Effector memory CD4-positive, alpha-beta T cell (primary cell): ENCODE results near the gene PRKCE.

Experiments used
- DNase-seq, 3 donors: peaks; one replicate each; pipeline ENCODE4 v3.0.0-alpha.2; 2020
- H3K27ac ChIP-seq: 2 replicates; pipeline ENCODE4 v1.7.0; 2013; ENCODE audit warnings: mild to moderate bottlenecking, low read length, moderate library complexity; ENCODE audit not compliant: insufficient read depth, poor library complexity, severe bottlenecking
- H3K27me3 ChIP-seq: replicated peaks from 2 replicates; pipeline ENCODE4 v1.7.0; 2013; ENCODE audit warnings: mild to moderate bottlenecking, low read length; ENCODE audit not compliant: insufficient read depth, control insufficient read depth, poor library complexity, severe bottlenecking
- H3K36me3 ChIP-seq: 2 replicates; pipeline ENCODE4 v1.7.0; 2013; ENCODE audit warnings: mild to moderate bottlenecking, low read length, moderate library complexity; ENCODE audit not compliant: control insufficient read depth, insufficient read depth
- H3K4me1 ChIP-seq: 2 replicates; pipeline ENCODE4 v1.7.0; 2013; ENCODE audit warnings: low read length, mild to moderate bottlenecking; ENCODE audit not compliant: control insufficient read depth, insufficient read depth, poor library complexity, severe bottlenecking
- H3K4me3 ChIP-seq: 2 replicates; pipeline ENCODE4 v1.7.0; 2013; ENCODE audit warnings: low read length, low read depth, mild to moderate bottlenecking; ENCODE audit not compliant: insufficient read depth, poor library complexity, severe bottlenecking
- H3K9me3 ChIP-seq: 2 replicates; pipeline ENCODE4 v1.7.0; 2013; ENCODE audit warnings: mild to moderate bottlenecking, low read length, moderate library complexity; ENCODE audit not compliant: control insufficient read depth

Gene PRKCE

GRCh38 chr2:45782436-45782835, 131.0 kb downstream of the PRKCE start:
- H3K4me3 ChIP-seq = no peak overlapping the region
- no peak overlapping the region for H3K27ac ChIP-seq
- H3K36me3 ChIP-seq = no peaks in the 10 kb centered on the region
- no peaks in the 10 kb centered on the region for H3K4me1 ChIP-seq
- H3K27me3 ChIP-seq = no peaks in the 10 kb centered on the region
- no peak for DNase-seq
- H3K9me3 ChIP-seq = no peaks in the 10 kb centered on the region

- H3K27ac ChIP-seq = no peak overlapping the region
- DNase-seq = no peak
- no peaks in the 10 kb centered on the region for H3K27me3 ChIP-seq
- no peaks in the 10 kb centered on the region for H3K9me3 ChIP-seq
- no peak overlapping the region for H3K4me3 ChIP-seq
- no peaks in the 10 kb centered on the region for H3K4me1 ChIP-seq
- H3K36me3 ChIP-seq = no peaks in the 10 kb centered on the region
These were observed 131.5 kb downstream of the PRKCE start for GRCh38 chr2:45782986-45783385.

DNA sequence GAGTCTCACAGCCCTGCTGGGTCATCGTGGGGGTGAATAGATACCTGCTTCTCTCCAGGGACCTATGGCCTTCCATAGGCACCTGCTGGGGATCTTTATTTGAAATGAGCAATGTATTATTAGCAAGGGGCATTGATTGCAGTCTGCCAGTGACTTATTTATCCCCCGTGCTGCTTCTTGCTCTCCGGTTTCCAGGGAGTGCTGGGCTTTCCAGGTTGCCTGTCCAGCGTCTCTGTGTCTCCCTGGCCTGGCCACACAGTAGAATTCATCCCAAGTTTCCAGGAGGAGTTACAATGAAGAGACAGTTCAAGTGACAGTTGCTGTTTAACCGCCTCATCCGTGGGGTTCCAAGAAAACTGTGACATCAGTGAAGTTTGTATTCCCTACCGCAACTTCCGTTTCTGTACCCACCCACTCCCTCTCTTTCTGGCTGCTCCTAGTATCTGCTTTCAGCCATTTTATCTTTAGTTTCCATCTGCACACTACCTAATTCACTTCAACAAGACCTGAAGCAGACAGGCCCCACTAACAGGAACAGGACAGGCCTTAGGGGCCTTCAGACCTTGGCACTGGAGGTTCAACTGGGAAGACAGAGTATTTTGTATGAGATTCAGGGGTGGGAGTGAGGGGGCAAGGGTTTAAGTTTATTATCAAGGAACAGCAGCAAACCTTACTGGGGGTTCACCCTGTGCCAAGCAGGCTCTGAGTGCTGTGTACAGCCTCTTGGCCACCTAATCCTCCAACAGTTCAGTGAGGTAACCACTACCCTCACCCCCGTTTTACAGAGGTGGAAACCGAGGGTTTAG, 134.8 kb downstream of the PRKCE start:
- H3K27me3 ChIP-seq = no peaks in the 10 kb centered on the region
- H3K4me1 ChIP-seq = no peaks in the 10 kb centered on the region
- DNase-seq = no peak
- no peaks in the 10 kb centered on the region for H3K36me3 ChIP-seq
- H3K9me3 ChIP-seq = no peaks in the 10 kb centered on the region
- H3K27ac ChIP-seq = no peak overlapping the region
- H3K4me3 ChIP-seq = no peak overlapping the region

DNA sequence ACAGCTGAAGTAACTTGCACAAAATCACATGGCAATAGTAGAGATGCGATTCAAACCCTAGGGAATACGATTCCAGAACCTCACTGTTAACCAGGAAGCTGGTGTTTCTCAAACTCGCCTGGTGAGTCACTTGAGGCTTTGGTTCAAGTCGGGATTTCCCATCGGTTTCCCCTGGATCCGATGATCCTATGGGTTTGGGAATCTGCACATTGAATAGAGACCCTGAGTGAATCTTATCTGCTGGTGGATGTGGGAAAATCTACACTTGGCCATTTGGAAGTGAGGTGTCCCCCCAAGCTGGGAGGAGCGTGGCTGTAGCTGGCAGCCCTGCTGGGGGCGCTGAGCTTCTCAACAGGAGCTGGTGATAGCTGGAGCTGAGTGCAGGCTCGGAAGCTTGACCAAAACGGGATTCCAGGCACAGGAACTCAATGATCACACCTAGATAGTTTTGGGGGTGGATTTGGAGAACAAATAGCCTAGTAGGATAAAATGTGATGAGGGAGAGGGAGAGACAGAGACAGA, 135.4 kb downstream of the PRKCE start:
- DNase-seq = no peak
- no peaks in the 10 kb centered on the region for H3K27me3 ChIP-seq
- H3K4me1 ChIP-seq = no peaks in the 10 kb centered on the region
- H3K4me3 ChIP-seq = no peak overlapping the region
- no peaks in the 10 kb centered on the region for H3K9me3 ChIP-seq
- no peak overlapping the region for H3K27ac ChIP-seq
- H3K36me3 ChIP-seq = no peaks in the 10 kb centered on the region

DNA sequence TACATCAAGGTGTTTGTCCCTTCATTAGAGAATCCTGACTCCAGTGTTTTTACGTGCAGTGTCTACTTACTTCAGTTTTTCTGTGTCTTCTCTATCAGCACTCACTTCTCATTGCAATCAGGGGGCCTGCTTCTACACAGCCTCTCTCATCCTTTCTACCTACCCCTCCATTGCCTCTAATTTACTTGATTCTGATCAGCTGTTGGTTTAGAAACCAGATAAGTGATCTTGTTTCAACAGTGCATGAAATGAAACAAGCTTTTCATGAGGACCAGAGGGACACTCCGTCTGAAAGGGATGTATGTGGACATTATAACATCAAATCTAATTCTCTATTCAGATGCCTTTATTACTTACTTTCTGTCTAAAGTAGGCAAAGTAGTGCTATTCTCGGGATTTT, 136.9 kb downstream of the PRKCE start:
- DNase-seq = no peak
- no peaks in the 10 kb centered on the region for H3K9me3 ChIP-seq
- H3K27ac ChIP-seq = no peak overlapping the region
- H3K36me3 ChIP-seq = no peaks in the 10 kb centered on the region
- no peak overlapping the region for H3K4me3 ChIP-seq
- no peaks in the 10 kb centered on the region for H3K4me1 ChIP-seq
- H3K27me3 ChIP-seq = no peaks in the 10 kb centered on the region

DNA sequence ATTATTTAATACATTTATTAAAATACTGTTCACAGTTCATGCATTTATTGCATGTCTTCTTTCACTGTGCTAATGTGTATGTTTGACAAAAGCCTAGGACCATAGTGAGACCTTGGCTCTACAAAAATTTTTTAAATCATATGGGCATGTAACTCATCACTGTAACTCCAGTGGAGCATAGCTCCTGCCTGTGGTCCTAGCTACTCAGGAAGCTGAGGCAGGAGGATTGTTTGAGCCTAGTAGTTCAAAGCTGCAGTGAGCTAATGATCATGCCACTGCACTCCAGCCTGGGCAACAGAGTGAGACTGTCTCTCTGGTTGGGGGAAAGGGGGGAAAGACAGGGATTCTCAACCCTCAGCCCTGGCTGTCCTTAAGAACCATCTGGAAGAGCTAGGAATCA, 137.8 kb downstream of the PRKCE start:
- Histone ChIP-seq H3K4me1 (no peaks in the 10 kb centered on the region), H3K36me3 (no peaks in the 10 kb centered on the region), H3K9me3 (no peaks in the 10 kb centered on the region), H3K27ac (no peak overlapping the region), H3K4me3 (no peak overlapping the region), H3K27me3 (no peaks in the 10 kb centered on the region)
- DNase-seq = no peak

GRCh38 chr2:45789961-45790723, 138.7 kb downstream of the PRKCE start:
- H3K36me3 ChIP-seq = no peaks in the 10 kb centered on the region
- no peaks in the 10 kb centered on the region for H3K9me3 ChIP-seq
- no peaks in the 10 kb centered on the region for H3K27me3 ChIP-seq
- no peak overlapping the region for H3K4me3 ChIP-seq
- DNase-seq = no peak
- no peak overlapping the region for H3K27ac ChIP-seq
- H3K4me1 ChIP-seq = no peaks in the 10 kb centered on the region

- Histone ChIP-seq H3K36me3 (no peaks in the 10 kb centered on the region), H3K27ac (no peak overlapping the region), H3K4me3 (no peak overlapping the region), H3K9me3 (no peaks in the 10 kb centered on the region), H3K27me3 (no peaks in the 10 kb centered on the region), H3K4me1 (no peaks in the 10 kb centered on the region)
- no peak for DNase-seq
These were observed 142.0 kb downstream of the PRKCE start for GRCh38 chr2:45793305-45793962.

DNA sequence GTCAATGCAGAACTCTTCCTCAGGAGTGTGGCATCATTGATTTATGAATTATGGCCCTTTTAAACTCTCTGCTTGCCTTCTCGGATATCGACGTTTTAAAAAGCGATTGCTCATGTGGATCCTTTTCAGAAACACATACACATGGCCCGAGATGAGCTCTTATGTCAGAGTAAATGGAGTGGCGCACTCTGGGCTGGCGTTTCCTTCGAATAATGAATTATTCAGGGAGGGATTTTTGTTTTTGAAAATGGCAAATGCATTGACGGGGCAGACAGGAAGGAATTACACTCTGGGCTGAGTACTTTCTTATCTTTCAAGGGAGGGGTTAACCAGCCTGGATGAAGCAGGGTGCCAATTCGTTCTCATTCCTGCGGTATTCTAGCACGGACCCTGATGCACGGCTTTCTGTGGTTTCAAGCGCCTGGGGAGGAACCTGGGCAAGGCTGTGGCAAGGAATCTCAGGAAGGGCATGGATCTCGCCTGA, 142.7 kb downstream of the PRKCE start:
- no peak for DNase-seq
- Histone ChIP-seq H3K4me1 (no peaks in the 10 kb centered on the region), H3K36me3 (no peaks in the 10 kb centered on the region), H3K9me3 (no peaks in the 10 kb centered on the region), H3K27ac (no peak overlapping the region), H3K4me3 (no peak overlapping the region), H3K27me3 (no peaks in the 10 kb centered on the region)
